Endothelial cell of umbilical vein (primary cell): Measurements from ENCODE around the gene INHBB. TPM values are rescaled to one million over a fixed set of nuclear protein-coding genes. Genes with fewer than 3 reads are reported as not detected.

Experiments used
- BruUV-seq: library from RNA; stranded (reverse); fragments of 400-500 nt; replicated peaks from 2 replicates; lab custom pipeline; 2021; lab: Mats Ljungman, UMichigan
- CTCF ChIA-PET: fragments of 300-600, 350-600 bp; sonication (Branson Sonifier 250); formaldehyde crosslinking; loops from one replicate; lab custom pipeline; 2021; ENCODE audit warnings: antibody characterized with exemption, inconsistent platforms; lab: Charles Lee
- POLR2A ChIA-PET: fragments of 300-600, 350-600 bp; sonication (Branson Sonifier 250); formaldehyde crosslinking; loops from one replicate; lab custom pipeline; 2021; ENCODE audit warnings: antibody characterized with exemption, inconsistent platforms; lab: Charles Lee
- DNase-seq: peaks from one replicate; pipeline ENCODE4 v3.0.0-alpha.2; 2011; ENCODE audit warnings: low read depth, low spot score
- FAIRE-seq: peaks from 2 replicates; lab custom pipeline; 2011; peaks lifted over from hg19 to GRCh38; lab: Jason Lieb, UNC
- H2AFZ ChIP-seq: 2 replicates; pipeline ENCODE4 v1.6.0; 2012; ENCODE audit warnings: low read depth, low read length, control low read depth, inconsistent platforms
- H3K27ac ChIP-seq: 2 replicates; pipeline ENCODE4 v1.5.1; 2011; ENCODE audit warnings: low read depth, mild to moderate bottlenecking, control low read depth, low read length, moderate library complexity; ENCODE audit not compliant: insufficient read depth
- H3K27me3 ChIP-seq, 2 experiments: 2 replicates each; pipeline versions ENCODE4 v1.6.0 to v1.6.1; 2011; ENCODE audit warnings: low read length in 2 of 2, mixed read lengths in 1 of 2; ENCODE audit not compliant: control insufficient read depth in 2 of 2, insufficient read depth in 2 of 2
- H3K36me3 ChIP-seq, 2 experiments: 2 replicates in 1 of 2; 3 replicates in 1 of 2; pipeline ENCODE4 v1.5.1; 2011; ENCODE audit warnings: low read length in 2 of 2, mild to moderate bottlenecking in 1 of 2, moderate library complexity in 1 of 2; ENCODE audit not compliant: control insufficient read depth in 2 of 2, insufficient read depth in 2 of 2; ENCODE audit errors: extremely low read depth in 1 of 2
- H3K4me1 ChIP-seq: 3 replicates; pipeline ENCODE4 v1.5.1; 2011; ENCODE audit warnings: mild to moderate bottlenecking, low read length; ENCODE audit not compliant: control insufficient read depth, insufficient read depth; ENCODE audit errors: extremely low read depth
- H3K4me2 ChIP-seq: 2 replicates; pipeline ENCODE4 v1.6.1; 2011; ENCODE audit warnings: low read length, control low read depth, mixed read lengths; ENCODE audit not compliant: insufficient read depth
- H3K4me3 ChIP-seq, 3 experiments: fragments of 200-600 bp in 1 of 3; sonication (generic), shearing (Covaris generic) in 1 of 3; replicated peaks in 1 of 3; 2 replicates each; pipeline ENCODE4 v1.5.1; 2011 to 2016; ENCODE audit warnings: control low read depth in 3 of 3, low read length in 3 of 3, mild to moderate bottlenecking in 2 of 3, inconsistent platforms in 1 of 3, low read depth in 1 of 3, moderate library complexity in 1 of 3; ENCODE audit not compliant: insufficient read depth in 1 of 3
- H3K79me2 ChIP-seq: 2 replicates; pipeline ENCODE4 v1.6.0; 2012; ENCODE audit warnings: low read length, inconsistent platforms; ENCODE audit not compliant: control insufficient read depth, insufficient read depth
- H3K9ac ChIP-seq: replicated peaks from 2 replicates; pipeline ENCODE3; 2011; ENCODE audit warnings: low read length, control low read depth; ENCODE audit not compliant: insufficient read depth; ENCODE audit errors: extremely low read depth
- H3K9me1 ChIP-seq: replicated peaks from 3 replicates; pipeline ENCODE4 v1.6.0; 2011; ENCODE audit warnings: mild to moderate bottlenecking, low read length; ENCODE audit not compliant: control insufficient read depth, insufficient read depth; ENCODE audit errors: extremely low read depth
- H3K9me3 ChIP-seq: replicated peaks from 2 replicates; pipeline ENCODE4 v1.5.1; 2012; ENCODE audit warnings: low read length, inconsistent platforms; ENCODE audit not compliant: control insufficient read depth, insufficient read depth
- H4K20me1 ChIP-seq: replicated peaks from 2 replicates; pipeline ENCODE3; 2011; ENCODE audit warnings: mild to moderate bottlenecking, low read length; ENCODE audit not compliant: control insufficient read depth, insufficient read depth; ENCODE audit errors: extremely low read depth
- MYC ChIP-seq: IDR thresholded peaks from one replicate; pipeline ENCODE4 v1.6.1; 2011; ENCODE audit warnings: mild to moderate bottlenecking, low read depth, low read length
- POLR2AphosphoS5 ChIP-seq: IDR thresholded peaks from 2 replicates; pipeline ENCODE4 v1.6.1; 2012; ENCODE audit warnings: low read depth, mild to moderate bottlenecking, control low read depth, low read length, moderate library complexity; ENCODE audit not compliant: insufficient read depth
- dilution Hi-C: fragments of 300-500 bp; cut with MboI; formaldehyde crosslinking; loops from one replicate; pipeline ENCODE4 v1.15.0; 2019; ENCODE audit warnings: low sequenced_read_pairs; ENCODE audit not compliant: extremely low pct_ligation_motif_present
- intact Hi-C: fragments of 100-400 bp; cut with micrococcal nuclease; formaldehyde crosslinking; loops from one replicate; pipeline ENCODE4 v1.10.0; 2022
- polyA plus RNA-seq, 4 experiments: library from polyadenylated mRNA; depleted of rRNA in 3 of 4; stranded (reverse) in 3 of 4; unstranded in 1 of 4; fragments of >200 nt; gene quantifications; 2 replicates each; pipeline versions ENCODE4 v1.2.1 to v1.2.3, GENCODE V29; 2011 to 2012; ENCODE audit warnings: missing spikeins in 1 of 4
- total RNA-seq: library from RNA; stranded (reverse); gene quantifications from 2 replicates; pipeline ENCODE4 v1.2.3, GENCODE V29; 2021
- TF ChIP-seq, protein P1 (sequence below), 2 donors: IDR thresholded peaks; 1 replicate in 1 of 2; 2 replicates in 1 of 2; pipeline ENCODE4 v1.5.1; 2011; ENCODE audit warnings: low read length in 2 of 2, mild to moderate bottlenecking in 2 of 2, moderate library complexity in 2 of 2, control low read depth in 1 of 2, inconsistent platforms in 1 of 2, low read depth in 1 of 2; ENCODE audit not compliant: insufficient read depth in 1 of 2; ENCODE audit errors: extremely low read depth in 1 of 2

Gene INHBB
- total and polyA plus RNA-seq, 2 donors (not counting 3 experiments of a cell fraction or from before 2014, with no cell fraction given), result 0.11 to 1.8 TPM

DNA sequence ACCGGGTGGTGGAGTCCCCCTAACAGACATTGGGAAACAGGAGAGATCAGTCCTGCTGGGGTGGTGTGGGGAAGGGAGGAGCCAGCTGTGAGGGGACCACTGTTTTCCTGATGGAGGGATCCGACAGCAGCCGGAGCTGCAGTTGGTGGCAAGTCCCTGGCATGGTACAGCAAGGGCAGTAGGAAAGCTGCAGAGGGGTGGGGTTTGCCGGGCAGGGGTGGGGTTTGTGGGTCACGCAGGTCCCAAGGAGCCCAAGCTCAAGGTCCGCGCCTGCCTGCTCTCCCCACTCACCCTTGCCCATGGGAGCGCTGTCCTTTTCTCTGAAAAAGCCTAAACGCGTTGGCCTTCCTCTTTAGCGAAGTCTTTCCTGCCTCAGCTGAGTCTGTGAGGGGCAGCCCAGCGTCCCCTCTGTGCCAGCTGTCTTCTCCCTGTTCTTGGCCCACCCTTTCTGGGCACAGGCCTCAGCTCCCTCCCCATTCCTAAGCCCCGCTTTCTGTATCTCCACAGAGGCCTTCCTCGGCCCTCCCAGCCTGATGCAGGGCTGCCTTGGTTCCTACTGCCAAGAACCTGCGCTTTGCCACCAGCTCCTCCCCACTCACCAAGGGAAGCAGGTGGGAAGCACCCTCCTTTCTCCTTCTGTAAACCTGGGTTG, 29.3 kb upstream of the INHBB start:
- no peak overlapping the region for H3K4me3 ChIP-seq
- CTCF ChIA-PET, result interaction anchor here (1.2 kb wide), 1 partner anchor 364 kb away, joined by 7 read pairs; no protein-coding TSS in a partner anchor
- no peak overlapping the region for H3K27ac ChIP-seq
- no peaks in the 10 kb centered on the region for H3K36me3 ChIP-seq
- no TSS peak for BruUV-seq
- H3K4me2 ChIP-seq, result no peak overlapping the region
- no peak overlapping the region for H2AFZ ChIP-seq
- dilution Hi-C loops, result no loop called here
- TF ChIP-seq MYC, result no peak
- TF ChIP-seq, protein P1, sequence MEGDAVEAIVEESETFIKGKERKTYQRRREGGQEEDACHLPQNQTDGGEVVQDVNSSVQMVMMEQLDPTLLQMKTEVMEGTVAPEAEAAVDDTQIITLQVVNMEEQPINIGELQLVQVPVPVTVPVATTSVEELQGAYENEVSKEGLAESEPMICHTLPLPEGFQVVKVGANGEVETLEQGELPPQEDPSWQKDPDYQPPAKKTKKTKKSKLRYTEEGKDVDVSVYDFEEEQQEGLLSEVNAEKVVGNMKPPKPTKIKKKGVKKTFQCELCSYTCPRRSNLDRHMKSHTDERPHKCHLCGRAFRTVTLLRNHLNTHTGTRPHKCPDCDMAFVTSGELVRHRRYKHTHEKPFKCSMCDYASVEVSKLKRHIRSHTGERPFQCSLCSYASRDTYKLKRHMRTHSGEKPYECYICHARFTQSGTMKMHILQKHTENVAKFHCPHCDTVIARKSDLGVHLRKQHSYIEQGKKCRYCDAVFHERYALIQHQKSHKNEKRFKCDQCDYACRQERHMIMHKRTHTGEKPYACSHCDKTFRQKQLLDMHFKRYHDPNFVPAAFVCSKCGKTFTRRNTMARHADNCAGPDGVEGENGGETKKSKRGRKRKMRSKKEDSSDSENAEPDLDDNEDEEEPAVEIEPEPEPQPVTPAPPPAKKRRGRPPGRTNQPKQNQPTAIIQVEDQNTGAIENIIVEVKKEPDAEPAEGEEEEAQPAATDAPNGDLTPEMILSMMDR (IDR thresholded peaks at IDR 0.05; ENCODE audit: extremely low read depth in 1 of 2, insufficient read depth in 1 of 2, low read depth in 1 of 2, low read length in 2 of 2), result no peak
- no peak overlapping the region for H3K9ac ChIP-seq
- H3K79me2 ChIP-seq, result no peaks in the 10 kb centered on the region
- H3K9me1 ChIP-seq, result no peaks in the 10 kb centered on the region
- peaks cover 6 to 9% of the 10 kb centered on the region in 2 experiments for H3K27me3 ChIP-seq
- intact Hi-C loops, result loop anchor here (10.0 kb wide), 2 partner anchors 302 to 492 kb away; partner anchors contain the start of gene EPB41L5
- FAIRE-seq (no peak), DNase-seq (no peak)
- POLR2A ChIA-PET, result no interaction called here
- no peaks in the 10 kb centered on the region for H4K20me1 ChIP-seq
- H3K9me3 ChIP-seq, result no peaks in the 10 kb centered on the region
- peaks cover 22% of the 10 kb centered on the region for H3K4me1 ChIP-seq

DNA sequence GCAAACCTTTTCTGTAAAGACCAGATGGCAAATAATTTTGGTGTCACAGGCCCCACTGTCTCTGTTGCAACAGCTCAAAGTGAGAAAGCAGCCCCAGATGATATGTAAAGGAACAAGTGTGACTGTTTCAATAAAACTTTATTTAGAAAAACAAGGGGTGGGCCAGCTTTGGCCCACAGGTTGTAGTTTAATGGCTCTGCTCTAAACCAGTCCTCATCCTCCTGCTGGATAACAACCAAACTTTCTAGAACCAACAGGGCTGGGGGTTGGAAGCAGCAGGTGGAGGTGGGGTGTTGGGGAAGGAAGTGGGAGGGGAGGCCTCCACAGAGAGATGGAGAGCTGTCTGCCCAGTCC, 28.8 kb upstream of the INHBB start:
- Histone ChIP-seq H3K9ac (no peak overlapping the region), H3K9me1 (no peaks in the 10 kb centered on the region), H3K27ac (no peak overlapping the region), H3K79me2 (no peaks in the 10 kb centered on the region), H2AFZ (no peak overlapping the region), H3K4me3 (no peak overlapping the region), H3K4me1 (peaks cover 22% of the 10 kb centered on the region), H3K36me3 (no peaks in the 10 kb centered on the region), H3K4me2 (no peak overlapping the region), H4K20me1 (no peaks in the 10 kb centered on the region), H3K9me3 (no peaks in the 10 kb centered on the region), H3K27me3 (peaks cover 6 to 9% of the 10 kb centered on the region in 2 experiments)
- dilution Hi-C loops (no loop called here), intact Hi-C loops (loop anchor here (10.0 kb wide), 2 partner anchors 302 to 492 kb away; partner anchors contain the start of gene EPB41L5)
- no peak for DNase-seq
- ChIA-PET POLR2A (no interaction called here), CTCF (interaction anchor here (1.2 kb wide), 1 partner anchor 364 kb away, joined by 7 read pairs; no protein-coding TSS in a partner anchor)
- FAIRE-seq, result no peak
- TF ChIP-seq POLR2AphosphoS5 (no peak), MYC (no peak)
- BruUV-seq, result no TSS peak
